Lower leg skin (tissue), 4 donors: ENCODE data around the gene GLRX5. TPM values are rescaled to one million over a fixed set of nuclear protein-coding genes. Genes with fewer than 3 reads are reported as not detected.

Experiments
- DNase-seq, 2 donors: peaks; one replicate each; pipeline ENCODE4 v3.0.0-alpha.2; 2019; ENCODE audit warnings: low spot score in 2 of 2
- H3K4me3 ChIP-seq: fragments of 200-600 bp; sonication (generic); 2 replicates; pipeline ENCODE4 v1.5.1; 2017; ENCODE audit warnings: mild to moderate bottlenecking, low read depth; ENCODE audit not compliant: poor library complexity, severe bottlenecking
- CTCF ChIP-seq, 3 donors: fragments of 450-650 bp; IDR thresholded peaks; one replicate each; pipeline ENCODE4 v1.5.1; 2016; ENCODE audit warnings: antibody characterized with exemption in 3 of 3, mild to moderate bottlenecking in 3 of 3, moderate library complexity in 2 of 3
- POLR2A ChIP-seq, 2 donors: fragments of 450-650 bp; IDR thresholded peaks; one replicate each; pipeline ENCODE4 v1.6.1; 2016 to 2017; ENCODE audit warnings: antibody characterized with exemption in 2 of 2, mild to moderate bottlenecking in 1 of 2, moderate library complexity in 1 of 2
- WGBS, 2 donors: methylation state at CpG; one replicate each; pipeline ENCODE4 v1.1.5; 2018; 5-methylcytosine and 5-hydroxymethylcytosine counted together
- intact Hi-C: fragments of 100-400 bp; cut with DNase I; formaldehyde crosslinking; loops from one replicate; pipeline ENCODE4 v1.15.0; 2023; ENCODE audit warnings: low total_unique reads
- total RNA-seq, 4 donors: library from RNA; depleted of rRNA; stranded (reverse); fragments of >200 nt; gene quantifications; one replicate each; pipeline ENCODE4 v1.1.0, GENCODE V29; 2016

GLRX5 gene
- total RNA-seq, 4 donors from 2014 or later: 26.4 to 34.6 (median 33.9) TPM

GRCh38 chr14:95498622-95499353, 36.1 kb upstream of the GLRX5 start:
- TF ChIP-seq POLR2A (IDR thresholded peaks at IDR 0.05): no peak
- no peak for TF ChIP-seq CTCF (IDR thresholded peaks at IDR 0.05)
- no peak for DNase-seq

GRCh38 chr14:95499354-95499750, 35.5 kb upstream of the GLRX5 start:
- TF ChIP-seq CTCF (IDR thresholded peaks at IDR 0.05): no peak
- TF ChIP-seq POLR2A (IDR thresholded peaks at IDR 0.05): no peak
- DNase-seq: no peak
- no peak overlapping the region for H3K4me3 ChIP-seq
- 28 to 33% methylated on average over 1 of the region's 1 CpG for WGBS, 2 donors
- intact Hi-C loops: no loop called here

More at GRCh38 chr14:95498622-95499353, 36.1 kb upstream of the GLRX5 start:
- 41 to 56% methylated on average over 9 of the region's 9 CpGs for WGBS, 2 donors
- intact Hi-C loops: no loop called here
- no peak overlapping the region for H3K4me3 ChIP-seq

GRCh38 chr14:95500201-95500681, 34.6 kb upstream of the GLRX5 start:
- intact Hi-C loops: no loop called here
- TF ChIP-seq POLR2A (IDR thresholded peaks at IDR 0.05) (no peak), CTCF (IDR thresholded peaks at IDR 0.05) (no peak)
- 28 to 49% methylated on average over 12 of the region's 14 CpGs for WGBS, 2 donors
- no peak overlapping the region for H3K4me3 ChIP-seq
- DNase-seq: no peak

DNA sequence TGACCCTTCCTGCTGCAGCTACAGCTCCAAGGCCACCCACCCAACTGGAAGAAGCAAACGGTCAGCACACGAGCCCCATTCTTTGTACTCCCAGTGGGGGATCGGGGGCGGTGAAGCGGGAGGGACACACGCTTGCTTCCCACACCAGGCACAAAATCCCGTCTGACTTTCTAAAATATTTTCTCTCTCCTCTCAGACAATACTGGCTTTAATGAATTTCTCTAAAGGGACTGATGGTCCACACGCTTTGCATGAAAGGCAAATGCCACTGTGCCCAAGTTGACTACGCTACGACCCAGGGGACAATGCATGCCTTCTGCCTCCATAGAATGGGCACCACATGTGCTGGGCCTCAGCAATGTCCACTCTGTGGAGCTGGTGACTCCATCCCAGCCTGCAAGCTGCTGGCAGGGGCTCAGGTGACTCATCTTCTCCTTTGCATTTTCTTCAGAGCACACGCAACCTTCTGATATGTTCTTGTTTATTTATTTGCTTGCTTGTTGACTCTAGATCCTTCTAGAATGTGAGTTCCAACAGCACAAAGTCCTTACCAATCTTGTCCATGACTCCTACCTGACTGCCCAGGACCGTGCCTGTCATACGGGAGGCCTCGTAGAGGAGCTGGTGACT, 34.0 kb upstream of the GLRX5 start:
- whole genome bisulfite sequencing, 2 donors: 56 to 59% methylated on average over 14 of the region's 14 CpGs
- intact Hi-C loops: no loop called here
- no peak overlapping the region for H3K4me3 ChIP-seq
- TF ChIP-seq POLR2A (IDR thresholded peaks at IDR 0.05): no peak
- DNase-seq: no peak

GRCh38 chr14:95502381-95502950, 32.4 kb upstream of the GLRX5 start:
- WGBS, 2 donors: 84 to 85% methylated on average over 14 of the region's 14 CpGs
- H3K4me3 ChIP-seq: no peak overlapping the region
- intact Hi-C loops: no loop called here
- DNase-seq: no peak
- TF ChIP-seq CTCF (IDR thresholded peaks at IDR 0.05) (no peak), POLR2A (IDR thresholded peaks at IDR 0.05) (no peak)
